PC-9 (cell line): ENCODE results near the gene TRPM5.

Experiments used
- CTCF ChIP-seq: fragments of 200-600 bp; sonication (generic); conservative IDR thresholded peaks from 2 replicates; pipeline ENCODE4 v1.6.1; 2017; ENCODE audit warnings: mixed run types, antibody characterized with exemption, mild to moderate bottlenecking, moderate library complexity
- EZH2 ChIP-seq: fragments of 200-600 bp; sonication (generic); IDR thresholded peaks from 2 replicates; pipeline ENCODE4 v1.8.0; 2017; ENCODE audit warnings: antibody characterized with exemption, low read depth

- TF ChIP-seq CTCF (no peak), EZH2 (no peak)
Observed at GRCh38 chr11:2460540-2461252, 16.4 kb upstream of the TRPM5 start.
